HG02840 (cell line): ENCODE results near the gene MAP3K20.
"Not testable (repeated sequence)": the region's sequence is repeated elsewhere in the genome, so short reads cannot be mapped to it uniquely, and the experiment has no call there.

ENCODE experiments used
- ATAC-seq: cut with Tn5 transposase; IDR thresholded peaks from one replicate; pipeline ENCODE4 v1.9.1; 2021; ENCODE audit warnings: mild to moderate bottlenecking, moderate library complexity, moderate number of reproducible peaks; ENCODE audit not compliant: unreplicated experiment, low FRiP score

MAP3K20 gene

DNA sequence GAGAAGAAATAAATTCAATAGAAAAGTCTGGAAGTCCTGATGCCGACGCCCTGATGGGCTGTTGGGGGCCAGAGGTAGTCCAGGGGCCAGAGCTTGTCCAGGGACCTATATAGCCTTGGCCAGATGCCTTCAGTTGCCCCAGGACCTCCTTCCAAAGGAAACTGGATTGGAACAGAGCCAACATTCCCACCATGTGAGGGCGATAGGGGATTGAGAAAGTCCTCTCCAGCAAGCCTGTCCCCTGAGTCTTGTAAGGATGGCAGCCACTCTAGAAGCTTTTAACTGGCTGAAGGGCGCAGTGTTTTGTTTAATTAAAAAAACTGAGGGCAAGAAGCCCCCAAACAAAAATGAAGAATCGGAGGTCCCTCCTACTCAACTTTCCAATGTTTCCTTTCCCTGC is 224.1 kb downstream of the MAP3K20 start:
- ATAC-seq, result no peak

DNA sequence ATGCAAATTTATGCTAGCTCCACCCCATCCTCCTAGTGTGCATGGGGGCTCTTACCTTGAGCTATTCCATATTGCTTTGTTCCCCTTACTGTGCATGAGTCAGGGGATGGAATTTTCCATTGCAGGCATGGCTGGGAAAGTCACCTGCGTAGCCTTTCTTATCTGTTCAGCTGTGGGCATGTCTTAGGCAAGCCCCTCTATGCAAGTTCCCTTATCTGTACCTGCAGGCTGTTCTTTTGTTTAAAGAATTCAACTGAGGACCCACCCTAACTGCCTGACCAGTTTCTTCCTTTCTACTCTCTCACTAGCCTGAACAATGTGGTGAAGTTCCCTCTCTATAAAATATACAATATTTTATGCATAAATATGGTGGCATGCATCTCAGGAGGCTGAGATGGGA is 224.8 kb downstream of the MAP3K20 start:
- no peak for ATAC-seq

DNA sequence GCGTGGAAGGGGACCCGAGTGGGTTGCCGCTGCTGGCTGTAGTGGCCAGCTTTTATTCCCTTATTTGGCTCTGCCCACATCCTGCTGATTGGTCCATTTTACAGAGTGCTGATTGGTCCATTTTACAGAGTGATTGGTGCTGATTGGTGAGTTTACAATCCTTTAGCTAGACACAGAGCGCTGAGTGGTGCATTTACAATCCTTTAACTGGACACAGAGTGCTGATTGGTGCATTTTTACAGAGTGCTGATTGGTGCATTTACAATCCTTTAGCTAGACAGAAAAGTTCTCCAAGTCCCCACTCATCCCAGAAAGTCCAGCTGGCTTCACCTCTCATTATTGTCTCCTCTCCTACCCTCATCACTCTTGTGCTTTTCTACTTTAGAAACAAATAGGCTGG is 225.9 kb downstream of the MAP3K20 start:
- ATAC-seq, result not testable (repeated sequence)

DNA sequence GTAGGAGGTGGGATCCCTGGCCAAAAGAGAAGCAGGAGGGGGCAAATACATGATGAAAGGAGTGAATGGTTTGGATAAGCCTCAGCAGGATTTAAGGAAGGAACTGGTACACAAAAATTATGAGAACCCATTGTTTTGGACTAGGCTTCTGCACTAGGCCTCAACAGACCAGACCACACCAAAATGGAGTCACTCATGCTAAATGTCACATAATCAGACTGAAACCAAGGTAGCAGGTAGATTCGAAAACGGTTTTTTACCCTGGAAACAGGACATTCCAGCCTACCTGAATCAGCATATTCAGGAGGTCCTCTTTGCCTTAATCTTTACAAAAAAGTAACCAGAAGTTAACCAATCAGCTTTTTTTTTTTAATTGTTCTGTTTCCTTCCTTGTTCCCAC is 229.7 kb downstream of the MAP3K20 start:
- ATAC-seq, result no peak

DNA sequence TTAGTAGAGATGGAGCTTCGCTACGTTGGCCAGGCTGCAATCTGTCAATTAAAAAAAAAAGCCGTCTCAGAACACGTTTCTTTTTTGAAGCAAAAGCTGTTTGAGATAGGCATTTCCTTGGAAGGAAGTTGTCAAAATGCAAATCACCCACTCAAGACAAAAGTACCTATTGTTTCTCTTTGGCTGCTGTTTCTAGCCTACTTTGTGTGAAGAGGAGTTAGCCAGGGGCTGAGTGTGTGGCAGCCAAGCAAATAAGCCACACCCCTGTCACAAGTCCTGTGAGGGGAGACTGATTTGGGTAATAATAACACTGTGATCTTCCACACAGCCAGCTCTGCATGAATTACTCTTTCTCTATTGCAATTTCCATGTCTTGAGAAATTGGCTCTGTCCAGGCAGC is 231.6 kb downstream of the MAP3K20 start:
- no peak for ATAC-seq

DNA sequence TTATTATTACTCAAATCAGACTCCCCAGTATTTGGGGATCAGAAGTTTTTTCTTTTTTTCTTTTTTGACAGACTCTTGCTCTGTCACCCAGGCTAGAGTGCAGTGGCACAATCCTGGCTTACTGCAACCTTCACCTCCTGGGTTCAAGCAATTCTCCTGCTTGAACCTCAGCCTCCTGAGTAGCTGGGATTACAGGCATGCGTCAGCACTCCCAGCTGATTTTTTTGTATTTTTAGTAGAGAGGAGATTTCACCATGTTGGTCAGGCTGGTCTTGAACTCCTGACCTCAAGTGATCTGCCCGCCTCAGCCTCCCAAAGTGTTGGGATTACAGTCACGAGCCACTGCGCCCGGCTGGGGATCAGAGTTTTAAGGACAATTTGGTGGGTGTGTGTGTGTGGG is 233.7 kb downstream of the MAP3K20 start:
- not testable (repeated sequence) for ATAC-seq

DNA sequence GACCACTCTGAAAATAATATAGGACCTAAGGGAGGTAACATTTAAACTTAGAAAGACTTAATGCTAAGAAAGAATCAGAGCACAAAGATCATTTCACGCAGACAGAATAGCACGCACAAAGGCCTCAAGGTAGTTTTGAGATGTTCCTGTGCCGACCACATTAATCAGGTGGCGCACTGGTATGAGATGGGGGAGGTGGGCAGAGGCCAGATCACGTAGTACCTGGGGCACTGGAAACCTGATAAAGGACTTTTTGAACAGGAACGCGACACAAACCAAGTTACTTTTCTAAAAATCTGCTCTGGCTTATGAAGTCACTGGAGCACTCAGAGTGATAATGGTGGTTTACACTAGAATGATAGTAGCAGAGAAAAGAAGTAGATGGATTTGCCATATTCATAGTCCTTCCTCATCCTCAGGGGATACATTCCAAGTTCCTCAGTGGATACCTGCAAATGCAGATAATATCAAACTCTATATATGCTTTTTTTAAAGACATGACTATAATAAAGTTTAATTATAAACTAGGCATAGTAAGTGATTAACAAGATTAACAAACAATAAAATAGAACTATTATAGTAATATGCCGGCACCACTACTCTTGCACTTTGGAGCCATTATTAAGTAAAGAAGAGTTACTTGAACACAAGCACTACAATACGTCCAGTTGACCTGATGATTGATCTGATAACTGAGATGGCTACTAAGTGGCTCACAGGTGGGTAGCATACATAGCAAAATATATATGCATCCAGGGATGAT is 236.4 kb downstream of the MAP3K20 start:
- ATAC-seq, result no peak
